GM18526 (cell line): Measurements from ENCODE around the gene TENT5C.

Experiments
- POLR2A ChIP-seq: IDR thresholded peaks from 3 replicates; pipeline ENCODE4 v1.6.1; 2011; ENCODE audit not compliant: insufficient read length; ENCODE audit errors: extremely low read depth

Gene TENT5C

GRCh38 chr1:117567976-117568375, 37.9 kb upstream of the TENT5C start:
- no peak for TF ChIP-seq POLR2A

GRCh38 chr1:117568999-117569398, 36.8 kb upstream of the TENT5C start:
- TF ChIP-seq POLR2A = no peak

GRCh38 chr1:117569856-117570255, 36.0 kb upstream of the TENT5C start:
- no peak for TF ChIP-seq POLR2A

- TF ChIP-seq POLR2A = no peak
Observed at GRCh38 chr1:117570988-117571409, 34.8 kb upstream of the TENT5C start.

GRCh38 chr1:117571496-117571895, 34.4 kb upstream of the TENT5C start:
- TF ChIP-seq POLR2A = no peak

GRCh38 chr1:117572546-117572945, 33.3 kb upstream of the TENT5C start:
- TF ChIP-seq POLR2A = no peak

- TF ChIP-seq POLR2A = no peak
Observed at GRCh38 chr1:117573386-117574023, 32.3 kb upstream of the TENT5C start.

- no peak for TF ChIP-seq POLR2A
Observed at GRCh38 chr1:117574161-117574835, 31.6 kb upstream of the TENT5C start.

GRCh38 chr1:117575586-117576225, 30.1 kb upstream of the TENT5C start:
- TF ChIP-seq POLR2A = no peak

GRCh38 chr1:117576236-117576635, 29.6 kb upstream of the TENT5C start:
- no peak for TF ChIP-seq POLR2A

- no peak for TF ChIP-seq POLR2A
Observed at GRCh38 chr1:117577191-117577885, 28.5 kb upstream of the TENT5C start.

GRCh38 chr1:117578466-117578865, 27.4 kb upstream of the TENT5C start:
- TF ChIP-seq POLR2A = no peak

- TF ChIP-seq POLR2A = no peak
Observed at GRCh38 chr1:117579221-117579906, 26.5 kb upstream of the TENT5C start.

- no peak for TF ChIP-seq POLR2A
Observed at GRCh38 chr1:117580436-117580835, 25.4 kb upstream of the TENT5C start.

- no peak for TF ChIP-seq POLR2A
Observed at GRCh38 chr1:117580882-117581281, 25.0 kb upstream of the TENT5C start.

GRCh38 chr1:117581391-117581943, 24.4 kb upstream of the TENT5C start:
- no peak for TF ChIP-seq POLR2A

GRCh38 chr1:117582451-117582850, 23.4 kb upstream of the TENT5C start:
- no peak for TF ChIP-seq POLR2A
